Pons (tissue), 1 donor: ENCODE results near the gene LRRC72.

Experiments used
- DNase-seq: peaks from one replicate; pipeline ENCODE4 v3.0.0-alpha.2; 2016; ENCODE audit warnings: low spot score

Gene LRRC72

DNA sequence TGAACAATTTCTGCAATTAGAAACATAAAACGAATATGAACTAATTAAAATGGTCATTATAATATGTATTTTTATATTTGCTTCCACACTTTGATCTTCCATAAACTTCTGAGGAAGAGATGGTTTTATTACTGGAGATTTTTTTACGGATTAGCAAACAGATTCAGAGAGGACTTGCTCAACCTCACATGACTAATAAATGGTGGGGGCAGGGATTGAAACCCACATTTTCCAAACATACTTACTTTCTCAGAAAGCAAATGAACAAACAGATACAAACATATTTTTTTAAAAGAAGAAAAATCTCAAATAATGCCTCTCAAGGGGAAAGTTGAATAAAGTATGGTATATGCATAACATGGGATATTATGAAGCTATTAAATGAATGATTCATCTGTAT, 100.6 kb downstream of the LRRC72 start:
- DNase-seq, result no peak

DNA sequence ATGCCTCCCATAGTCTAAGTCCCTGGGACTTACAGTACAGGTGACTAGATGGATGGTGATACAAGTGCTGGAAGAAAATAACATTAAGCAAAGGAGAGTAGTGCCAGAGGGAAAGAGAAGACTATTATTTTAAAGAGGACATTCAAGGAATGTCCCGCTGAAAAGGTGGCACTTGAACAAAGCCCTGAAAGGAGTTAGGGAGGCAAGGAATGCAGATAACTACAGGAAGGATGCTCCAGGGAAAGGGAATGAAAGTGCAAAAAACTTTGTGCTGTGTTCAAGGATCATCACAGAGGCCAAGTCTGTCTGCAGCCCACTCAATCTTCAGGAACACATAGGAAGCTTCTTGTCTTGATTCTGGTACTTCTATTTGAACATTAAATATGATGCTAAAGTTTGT, 104.0 kb downstream of the LRRC72 start:
- DNase-seq, result no peak
